Colonic mucosa (tissue), 4 donors: ENCODE measurements around the gene THRA. TPM values are rescaled to one million over a fixed set of nuclear protein-coding genes. Genes with fewer than 3 reads are reported as not detected.
A peak's percentile ranks its signal among the peaks of the same experiment; 100 is the strongest.

Experiments
- DNase-seq: peaks from one replicate; pipeline ENCODE4 v3.0.0-alpha.2; 2020
- H3K27ac ChIP-seq: fragments of 200-600 bp; one replicate; pipeline ENCODE4 v1.8.0; 2021
- H3K27me3 ChIP-seq: fragments of 200-600 bp; one replicate; pipeline ENCODE4 v1.8.0; 2021
- H3K36me3 ChIP-seq: fragments of 200-600 bp; one replicate; pipeline ENCODE4 v1.8.0; 2021
- H3K4me1 ChIP-seq: fragments of 200-600 bp; one replicate; pipeline ENCODE4 v1.8.0; 2021; ENCODE audit warnings: mild to moderate bottlenecking
- H3K4me3 ChIP-seq: fragments of 200-600 bp; one replicate; pipeline ENCODE4 v1.8.0; 2021
- H3K9ac ChIP-seq, 2 donors: one replicate each; pipeline ENCODE4 v1.7.0; 2013; ENCODE audit warnings: control low read depth in 2 of 2, low read depth in 2 of 2, low read length in 2 of 2
- H3K9me3 ChIP-seq: fragments of 200-600 bp; one replicate; pipeline ENCODE4 v1.8.0; 2021
- intact Hi-C: fragments of 100-400 bp; cut with DNase I; formaldehyde crosslinking; loops from one replicate; pipeline ENCODE4 v1.14.1; 2022
- total RNA-seq, 2 donors: library from RNA; stranded (reverse); fragmentation: NEBNext Ultra II Directional in 1 of 2; extraction: Animal tissue kit (Norgen Biotek cat#: 25700) in 1 of 2; gene quantifications; one replicate each; pipeline ENCODE4 v1.2.1, GENCODE V29; 2021
- TF ChIP-seq, protein P1 (sequence below): fragments of 200-600 bp; IDR thresholded peaks from one replicate; pipeline ENCODE4 v1.8.0; 2022; ENCODE audit warnings: antibody characterized with exemption, mild to moderate bottlenecking
- donor health status: healthy.
- donor health status: DM: no; HTN: no; CAD: no.
- donor health status: DM: no; HTN: no; CAD: no.

THRA gene
- total RNA-seq, 2 donors from 2014 or later, result 40.3 to 44.5 TPM

GRCh38 chr17:40022497-40022896 is 40.3 kb upstream of the THRA start:
- Histone ChIP-seq H3K4me3 (no peak overlapping the region), H3K27ac (peak overlapping the region; percentile 66), H3K9me3 (no peaks in the 10 kb centered on the region), H3K36me3 (peaks cover 5% of the 10 kb centered on the region), H3K9ac (peak overlapping the region in 1 of 2 donors; percentile 55), H3K27me3 (no peaks in the 10 kb centered on the region), H3K4me1 (peaks cover 24% of the 10 kb centered on the region)
- TF ChIP-seq, protein P1, sequence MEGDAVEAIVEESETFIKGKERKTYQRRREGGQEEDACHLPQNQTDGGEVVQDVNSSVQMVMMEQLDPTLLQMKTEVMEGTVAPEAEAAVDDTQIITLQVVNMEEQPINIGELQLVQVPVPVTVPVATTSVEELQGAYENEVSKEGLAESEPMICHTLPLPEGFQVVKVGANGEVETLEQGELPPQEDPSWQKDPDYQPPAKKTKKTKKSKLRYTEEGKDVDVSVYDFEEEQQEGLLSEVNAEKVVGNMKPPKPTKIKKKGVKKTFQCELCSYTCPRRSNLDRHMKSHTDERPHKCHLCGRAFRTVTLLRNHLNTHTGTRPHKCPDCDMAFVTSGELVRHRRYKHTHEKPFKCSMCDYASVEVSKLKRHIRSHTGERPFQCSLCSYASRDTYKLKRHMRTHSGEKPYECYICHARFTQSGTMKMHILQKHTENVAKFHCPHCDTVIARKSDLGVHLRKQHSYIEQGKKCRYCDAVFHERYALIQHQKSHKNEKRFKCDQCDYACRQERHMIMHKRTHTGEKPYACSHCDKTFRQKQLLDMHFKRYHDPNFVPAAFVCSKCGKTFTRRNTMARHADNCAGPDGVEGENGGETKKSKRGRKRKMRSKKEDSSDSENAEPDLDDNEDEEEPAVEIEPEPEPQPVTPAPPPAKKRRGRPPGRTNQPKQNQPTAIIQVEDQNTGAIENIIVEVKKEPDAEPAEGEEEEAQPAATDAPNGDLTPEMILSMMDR, result no peak
- intact Hi-C loops, result no loop called here
- DNase-seq, result no peak

DNA sequence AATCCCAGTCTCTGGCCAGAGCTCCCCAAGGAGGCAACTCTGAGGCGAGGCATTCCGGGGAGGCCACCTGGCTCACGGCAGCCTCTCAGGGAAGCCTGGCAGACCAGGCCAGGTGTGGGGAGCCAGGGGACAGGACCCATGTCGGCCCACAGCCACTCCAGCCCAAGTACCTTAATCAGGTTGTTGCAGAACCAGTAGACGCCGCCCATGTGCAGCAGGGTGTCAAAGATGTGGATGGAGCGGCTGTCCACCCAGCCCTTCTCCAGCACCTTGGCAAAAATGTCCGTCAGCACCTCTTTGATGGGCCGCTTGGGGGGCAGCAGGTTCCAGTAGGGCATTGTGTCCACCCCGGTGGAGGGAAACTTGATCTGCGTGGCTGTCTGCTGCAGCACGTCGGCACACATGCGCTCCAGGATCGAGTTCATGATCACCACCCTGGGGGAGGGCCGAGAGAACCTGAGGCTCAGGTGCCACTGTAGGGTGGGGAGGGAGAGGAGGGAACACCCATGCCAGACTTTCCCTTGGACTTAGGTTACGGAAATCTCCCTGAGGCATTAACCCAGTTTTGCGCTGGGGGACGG is 39.7 kb upstream of the THRA start:
- Histone ChIP-seq H3K4me1 (peaks cover 24% of the 10 kb centered on the region), H3K27me3 (no peaks in the 10 kb centered on the region), H3K27ac (peak overlapping the region; percentile 66), H3K9ac (peak overlapping the region in 1 of 2 donors; percentile 55), H3K9me3 (no peaks in the 10 kb centered on the region), H3K36me3 (peaks cover 5% of the 10 kb centered on the region), H3K4me3 (no peak overlapping the region)
- TF ChIP-seq, protein P1, result no peak
- intact Hi-C loops, result no loop called here
- DNase-seq, result peak; percentile 80

- H3K4me3 ChIP-seq, result no peak overlapping the region
- H3K27ac ChIP-seq, result peak overlapping the region; percentile 66
- no peaks in the 10 kb centered on the region for H3K9me3 ChIP-seq
- H3K9ac ChIP-seq, result peak overlapping the region in 1 of 2 donors; percentile 61
- DNase-seq, result peak; percentile 92
- intact Hi-C loops, result no loop called here
- H3K4me1 ChIP-seq, result peaks cover 24% of the 10 kb centered on the region
- H3K36me3 ChIP-seq, result peaks cover 5% of the 10 kb centered on the region
- TF ChIP-seq, protein P1, result no peak
- no peaks in the 10 kb centered on the region for H3K27me3 ChIP-seq
These were observed 39.0 kb upstream of the THRA start for GRCh38 chr17:40023590-40024292.

DNA sequence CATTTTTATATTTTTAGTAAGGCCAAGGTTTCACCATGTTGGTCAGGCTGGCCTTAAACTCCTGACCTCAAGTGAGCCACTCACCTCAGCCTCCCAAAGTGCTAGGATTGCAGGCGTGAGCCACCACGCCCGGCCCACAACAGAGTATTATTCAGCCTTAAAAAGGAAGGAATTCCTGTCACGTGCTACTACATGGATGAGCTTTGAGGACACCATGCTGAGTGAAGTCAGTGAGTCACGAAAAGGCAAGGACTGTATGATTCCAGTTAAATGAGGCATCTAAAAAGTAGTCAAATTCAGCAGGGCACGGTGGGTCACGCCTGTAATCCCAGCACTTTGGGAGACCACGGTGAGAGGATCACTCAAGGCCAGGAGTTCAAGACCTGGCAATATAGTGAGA is 37.9 kb upstream of the THRA start:
- Histone ChIP-seq H3K4me3 (no peak overlapping the region), H3K27me3 (no peaks in the 10 kb centered on the region), H3K9ac (no peak overlapping the region), H3K4me1 (peaks cover 24% of the 10 kb centered on the region), H3K27ac (peak overlapping the region; percentile 66), H3K36me3 (peaks cover 5% of the 10 kb centered on the region), H3K9me3 (no peaks in the 10 kb centered on the region)
- TF ChIP-seq, protein P1, result no peak
- no peak for DNase-seq
- intact Hi-C loops, result no loop called here

DNA sequence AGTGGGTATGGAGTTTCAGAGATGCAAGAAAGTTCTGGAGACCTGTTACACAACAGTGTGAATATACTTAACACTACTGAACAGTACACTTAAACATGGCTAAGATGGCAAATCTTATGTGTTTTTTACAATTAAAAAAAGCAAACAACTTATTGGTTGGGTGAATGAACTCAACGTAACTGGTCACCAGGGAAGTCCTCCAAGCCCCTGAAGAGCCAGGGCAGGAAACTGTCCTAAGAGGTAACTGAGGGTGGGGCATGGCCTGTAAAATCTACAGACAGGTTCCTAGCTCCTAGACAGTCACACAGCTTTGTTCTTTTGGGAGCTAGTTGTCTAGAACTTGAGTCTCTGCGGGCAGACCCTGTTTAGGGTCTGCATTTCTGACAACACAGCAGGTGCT is 37.2 kb upstream of the THRA start:
- Histone ChIP-seq H3K4me1 (peaks cover 24% of the 10 kb centered on the region), H3K9ac (no peak overlapping the region), H3K27ac (no peak overlapping the region), H3K9me3 (no peaks in the 10 kb centered on the region), H3K36me3 (peaks cover 5% of the 10 kb centered on the region), H3K4me3 (no peak overlapping the region), H3K27me3 (no peaks in the 10 kb centered on the region)
- intact Hi-C loops, result no loop called here
- TF ChIP-seq, protein P1, result no peak
- DNase-seq, result no peak
